Mesothelial cell of epicardium (in vitro differentiated cells): Measurements from ENCODE around the gene RDH14. TPM values are rescaled to one million over a fixed set of nuclear protein-coding genes. Genes with fewer than 3 reads are reported as not detected.

ENCODE experiments used
- DNase-seq, 2 experiments: peaks; one replicate each; pipeline ENCODE4 v3.0.0; 2021; ENCODE audit warnings: low spot score in 2 of 2; ENCODE audit not compliant: unreplicated experiment in 2 of 2
- H3K27ac Mint-ChIP-seq: 2 replicates; pipeline ENCODE4 v1.8.0; 2021; ENCODE audit warnings: mixed read lengths
- H3K27me3 Mint-ChIP-seq: 2 replicates; pipeline ENCODE4 v1.8.0; 2021; ENCODE audit warnings: low read depth, mixed read lengths
- H3K36me3 Mint-ChIP-seq: 2 replicates; pipeline ENCODE4 v1.8.0; 2021; ENCODE audit warnings: mixed read lengths
- H3K4me1 Mint-ChIP-seq: 2 replicates; pipeline ENCODE4 v1.8.0; 2021; ENCODE audit warnings: mixed read lengths
- H3K4me3 Mint-ChIP-seq: 2 replicates; pipeline ENCODE4 v1.8.0; 2021; ENCODE audit warnings: mild to moderate bottlenecking, moderate library complexity, mixed read lengths
- H3K9me3 Mint-ChIP-seq: 2 replicates; pipeline ENCODE4 v1.8.0; 2021; ENCODE audit warnings: mixed read lengths
- CTCF ChIP-seq: fragments of 200-600 bp; sonication (generic); IDR thresholded peaks from one replicate; pipeline ENCODE4 v1.5.0; 2021; ENCODE audit warnings: antibody characterized with exemption; ENCODE audit not compliant: unreplicated experiment
- total RNA-seq: library from RNA; stranded (reverse); gene quantifications from 3 replicates; pipeline ENCODE4 v1.2.1, GENCODE V29; 2021

RDH14 gene
- total RNA-seq, 1 donor from 2014 or later: 22.3 TPM

- H3K36me3 Mint-ChIP-seq: no peaks in the 10 kb centered on the region
- no peak overlapping the region for H3K27ac Mint-ChIP-seq
- no peak overlapping the region for H3K4me3 Mint-ChIP-seq
- DNase-seq: no peak
- peaks cover 5% of the 10 kb centered on the region for H3K9me3 Mint-ChIP-seq
- peaks cover 4% of the 10 kb centered on the region for H3K4me1 Mint-ChIP-seq
- TF ChIP-seq CTCF: no peak
- peaks cover 32% of the 10 kb centered on the region for H3K27me3 Mint-ChIP-seq
Measured at GRCh38 chr2:18536100-18536499, 24.4 kb downstream of the RDH14 start.

- no peak overlapping the region for H3K4me3 Mint-ChIP-seq
- H3K9me3 Mint-ChIP-seq: no peaks in the 10 kb centered on the region
- DNase-seq: no peak
- no peak for TF ChIP-seq CTCF
- no peaks in the 10 kb centered on the region for H3K36me3 Mint-ChIP-seq
- peaks cover 39% of the 10 kb centered on the region for H3K27me3 Mint-ChIP-seq
- H3K4me1 Mint-ChIP-seq: peaks cover 4% of the 10 kb centered on the region
- no peak overlapping the region for H3K27ac Mint-ChIP-seq
Measured at GRCh38 chr2:18531194-18531593, 29.3 kb downstream of the RDH14 start.

GRCh38 chr2:18527822-18528221, 32.6 kb downstream of the RDH14 start:
- Mint-ChIP-seq H3K36me3 (no peaks in the 10 kb centered on the region), H3K4me3 (no peak overlapping the region), H3K27ac (no peak overlapping the region), H3K4me1 (peaks cover 7% of the 10 kb centered on the region), H3K9me3 (no peaks in the 10 kb centered on the region), H3K27me3 (peaks cover 18% of the 10 kb centered on the region)
- DNase-seq: no peak
- TF ChIP-seq CTCF: no peak

GRCh38 chr2:18527326-18527725, 33.1 kb downstream of the RDH14 start:
- peaks cover 11% of the 10 kb centered on the region for H3K4me1 Mint-ChIP-seq
- no peak for DNase-seq
- TF ChIP-seq CTCF: no peak
- peaks cover 14% of the 10 kb centered on the region for H3K27me3 Mint-ChIP-seq
- no peak overlapping the region for H3K27ac Mint-ChIP-seq
- no peak overlapping the region for H3K4me3 Mint-ChIP-seq
- no peaks in the 10 kb centered on the region for H3K36me3 Mint-ChIP-seq
- H3K9me3 Mint-ChIP-seq: no peaks in the 10 kb centered on the region

- peaks cover 11% of the 10 kb centered on the region for H3K4me1 Mint-ChIP-seq
- DNase-seq: no peak
- H3K9me3 Mint-ChIP-seq: no peaks in the 10 kb centered on the region
- H3K4me3 Mint-ChIP-seq: no peak overlapping the region
- TF ChIP-seq CTCF: no peak
- H3K27me3 Mint-ChIP-seq: peaks cover 17% of the 10 kb centered on the region
- peak overlapping the region; percentile 42 for H3K27ac Mint-ChIP-seq
- H3K36me3 Mint-ChIP-seq: no peaks in the 10 kb centered on the region
Measured at GRCh38 chr2:18526429-18526828, 34.0 kb downstream of the RDH14 start.

GRCh38 chr2:18525852-18526251, 34.6 kb downstream of the RDH14 start:
- H3K4me3 Mint-ChIP-seq: no peak overlapping the region
- H3K4me1 Mint-ChIP-seq: peaks cover 11% of the 10 kb centered on the region
- no peaks in the 10 kb centered on the region for H3K9me3 Mint-ChIP-seq
- peaks cover 18% of the 10 kb centered on the region for H3K27me3 Mint-ChIP-seq
- no peaks in the 10 kb centered on the region for H3K36me3 Mint-ChIP-seq
- TF ChIP-seq CTCF: no peak
- H3K27ac Mint-ChIP-seq: peak overlapping the region; percentile 0
- no peak for DNase-seq
